HEK293 (cell line): ENCODE results near the gene SPINT2.

ENCODE experiments used
- EGR2 ChIP-seq: fragments of 450-650 bp; formaldehyde crosslinking; IDR thresholded peaks from 2 replicates; pipeline ENCODE4 v1.5.1; 2016; ENCODE audit warnings: low read depth, missing biosample characterization, missing genetic modification characterization
- HOXD13 ChIP-seq: sonication (generic); formaldehyde crosslinking; IDR thresholded peaks from 2 replicates; pipeline ENCODE4 v1.8.0; 2022; ENCODE audit warnings: missing genetic modification reagents, borderline replicate concordance
- IKZF3 ChIP-seq: fragments of 450-650 bp; IDR thresholded peaks from 2 replicates; pipeline ENCODE4 v1.5.0; 2018; ENCODE audit warnings: missing biosample characterization, mild to moderate bottlenecking, missing genetic modification characterization, moderate library complexity
- KLF10 ChIP-seq: fragments of 450-650 bp; IDR thresholded peaks from 2 replicates; pipeline ENCODE4 v1.5.1; 2018; ENCODE audit warnings: missing biosample characterization, mild to moderate bottlenecking, missing genetic modification characterization
- KLF7 ChIP-seq: fragments of 450-650 bp; formaldehyde crosslinking; IDR thresholded peaks from 2 replicates; pipeline ENCODE4 v1.5.1; 2016; ENCODE audit warnings: missing biosample characterization, missing genetic modification characterization, borderline replicate concordance
- KLF8 ChIP-seq: fragments of 450-650 bp; formaldehyde crosslinking; IDR thresholded peaks from 2 replicates; pipeline ENCODE4 v1.5.1; 2016; ENCODE audit warnings: missing biosample characterization, missing genetic modification characterization
- KLF9 ChIP-seq: fragments of 450-650 bp; formaldehyde crosslinking; IDR thresholded peaks from 2 replicates; pipeline ENCODE4 v1.5.1; 2016; ENCODE audit warnings: missing biosample characterization, missing genetic modification characterization, low read depth
- OSR2 ChIP-seq: fragments of 450-650 bp; formaldehyde crosslinking; IDR thresholded peaks from 2 replicates; pipeline ENCODE4 v1.5.1; 2016; ENCODE audit warnings: missing biosample characterization, missing genetic modification characterization
- PRDM1 ChIP-seq: fragments of 450-650 bp; formaldehyde crosslinking; IDR thresholded peaks from 2 replicates; pipeline ENCODE4; 2016; ENCODE audit warnings: missing biosample characterization, missing genetic modification characterization
- SP7 ChIP-seq: fragments of 450-650 bp; formaldehyde crosslinking; IDR thresholded peaks from 2 replicates; pipeline ENCODE4 v1.5.1; 2016; ENCODE audit warnings: missing biosample characterization, missing genetic modification characterization
- YY2 ChIP-seq: fragments of 450-650 bp; formaldehyde crosslinking; IDR thresholded peaks from 2 replicates; pipeline ENCODE4 v1.5.1; 2016; ENCODE audit warnings: missing biosample characterization, missing genetic modification characterization
- ZBTB17 ChIP-seq: fragments of 450-650 bp; formaldehyde crosslinking; IDR thresholded peaks from 2 replicates; pipeline ENCODE4 v1.5.1; 2016; ENCODE audit warnings: missing biosample characterization, missing genetic modification characterization
- ZEB2 ChIP-seq: fragments of 450-650 bp; formaldehyde crosslinking; IDR thresholded peaks from 2 replicates; pipeline ENCODE4 v1.5.1; 2016; ENCODE audit warnings: missing biosample characterization, missing genetic modification characterization
- ZFHX2 ChIP-seq: fragments of 450-650 bp; formaldehyde crosslinking; conservative IDR thresholded peaks from 2 replicates; pipeline ENCODE4 v1.5.1; 2016; ENCODE audit warnings: missing biosample characterization, missing genetic modification characterization
- ZFP69B ChIP-seq: fragments of 450-650 bp; formaldehyde crosslinking; IDR thresholded peaks from 2 replicates; pipeline ENCODE4 v1.5.1; 2016; ENCODE audit warnings: missing biosample characterization, missing genetic modification characterization
- ZNF146 ChIP-seq: fragments of 450-650 bp; formaldehyde crosslinking; IDR thresholded peaks from 2 replicates; pipeline ENCODE4 v1.5.1; 2016; ENCODE audit warnings: missing biosample characterization, missing genetic modification characterization
- ZNF157 ChIP-seq: fragments of 450-650 bp; formaldehyde crosslinking; IDR thresholded peaks from 2 replicates; pipeline ENCODE4 v1.5.1; 2016; ENCODE audit warnings: missing biosample characterization, missing genetic modification characterization
- ZNF366 ChIP-seq: fragments of 450-650 bp; formaldehyde crosslinking; conservative IDR thresholded peaks from 2 replicates; pipeline ENCODE4 v1.5.1; 2016; ENCODE audit warnings: missing biosample characterization, missing genetic modification characterization
- ZNF394 ChIP-seq: fragments of 450-650 bp; formaldehyde crosslinking; IDR thresholded peaks from 2 replicates; pipeline ENCODE4 v1.5.1; 2016; ENCODE audit warnings: missing biosample characterization, missing genetic modification characterization, mild to moderate bottlenecking, moderate library complexity, borderline replicate concordance
- ZNF48 ChIP-seq: fragments of 450-650 bp; formaldehyde crosslinking; IDR thresholded peaks from 2 replicates; pipeline ENCODE4 v1.5.1; 2016; ENCODE audit warnings: missing biosample characterization, missing genetic modification characterization
- ZNF596 ChIP-seq: fragments of 450-650 bp; IDR thresholded peaks from 2 replicates; pipeline ENCODE4 v1.5.0; 2018; ENCODE audit warnings: missing biosample characterization, mild to moderate bottlenecking, missing genetic modification characterization, moderate library complexity
- ZNF629 ChIP-seq: fragments of 450-650 bp; formaldehyde crosslinking; IDR thresholded peaks from 2 replicates; pipeline ENCODE4 v1.5.1; 2017; ENCODE audit warnings: missing biosample characterization, missing genetic modification characterization
- ZNF660 ChIP-seq: fragments of 450-650 bp; IDR thresholded peaks from 2 replicates; pipeline ENCODE4 v1.5.1; 2018; ENCODE audit warnings: missing biosample characterization, mild to moderate bottlenecking, missing genetic modification characterization
- ZNF785 ChIP-seq: fragments of 450-650 bp; formaldehyde crosslinking; IDR thresholded peaks from 2 replicates; pipeline ENCODE4 v1.5.1; 2016; ENCODE audit warnings: missing biosample characterization, missing genetic modification characterization
- ZNF830 ChIP-seq: fragments of 450-650 bp; IDR thresholded peaks from 2 replicates; pipeline ENCODE4 v1.5.0; 2018; ENCODE audit warnings: missing biosample characterization, missing genetic modification characterization, low read depth, mild to moderate bottlenecking, moderate library complexity
- ZNF837 ChIP-seq: fragments of 450-650 bp; formaldehyde crosslinking; IDR thresholded peaks from 2 replicates; pipeline ENCODE4 v1.5.1; 2016; ENCODE audit warnings: missing biosample characterization, missing genetic modification characterization
- TF ChIP-seq, protein P1 (sequence below): fragments of 450-650 bp; formaldehyde crosslinking; IDR thresholded peaks from 2 replicates; pipeline ENCODE4 v1.5.1; 2016; ENCODE audit warnings: missing biosample characterization, missing genetic modification characterization
- TF ChIP-seq, protein P2 (sequence below): fragments of 450-650 bp; formaldehyde crosslinking; IDR thresholded peaks from 2 replicates; pipeline ENCODE4 v1.5.1; 2016; ENCODE audit warnings: missing biosample characterization, missing genetic modification characterization
- TF ChIP-seq, protein P3 (sequence below): fragments of 450-650 bp; formaldehyde crosslinking; IDR thresholded peaks from 2 replicates; pipeline ENCODE4 v1.5.1; 2017; ENCODE audit warnings: missing biosample characterization, missing genetic modification characterization
- TF ChIP-seq, protein P4 (sequence below): fragments of 450-650 bp; formaldehyde crosslinking; IDR thresholded peaks from 2 replicates; pipeline ENCODE4 v1.5.1; 2017; ENCODE audit warnings: missing biosample characterization, missing genetic modification characterization
- TF ChIP-seq, protein P5 (sequence below): fragments of 450-650 bp; formaldehyde crosslinking; IDR thresholded peaks from 2 replicates; pipeline ENCODE4 v1.5.1; 2016; ENCODE audit warnings: missing biosample characterization, missing genetic modification characterization
- TF ChIP-seq, protein P6 (sequence below): sonication (generic); formaldehyde crosslinking; IDR thresholded peaks from 2 replicates; pipeline ENCODE4 v1.8.1; 2022; ENCODE audit warnings: mild to moderate bottlenecking, moderate library complexity, missing genetic modification reagents

Gene SPINT2

DNA sequence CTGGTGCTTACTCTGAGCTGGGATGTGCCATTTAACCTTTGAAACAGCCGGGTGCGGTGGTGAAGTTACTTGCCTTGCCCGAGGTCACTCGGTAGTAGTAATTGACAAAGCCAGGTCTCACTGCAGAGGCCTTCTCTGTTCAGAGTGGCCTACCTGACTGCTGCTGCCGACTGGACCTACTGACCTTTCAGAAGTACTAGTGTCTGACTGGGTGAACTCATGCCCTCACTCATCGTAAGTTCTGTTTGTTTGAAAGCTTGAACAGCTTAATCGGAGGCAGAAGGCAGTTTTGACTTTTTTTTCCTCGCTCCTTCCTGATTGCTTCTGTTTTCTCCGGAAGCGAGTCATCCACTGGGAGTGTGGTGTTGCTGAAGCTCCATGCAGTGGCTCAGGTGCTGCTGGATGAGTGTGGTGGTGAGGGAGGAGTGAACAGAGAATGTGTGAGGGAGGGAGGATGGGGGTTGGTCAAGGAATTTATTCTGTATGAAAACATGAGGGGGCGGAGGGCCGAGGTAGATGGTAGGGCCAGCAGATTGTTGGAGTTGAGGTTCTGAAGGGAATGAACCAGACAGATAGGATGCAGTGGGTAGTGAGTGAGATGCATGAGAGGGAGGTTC lies 2.7 kb downstream of the SPINT2 start (continued):
- TF ChIP-seq, protein P1, sequence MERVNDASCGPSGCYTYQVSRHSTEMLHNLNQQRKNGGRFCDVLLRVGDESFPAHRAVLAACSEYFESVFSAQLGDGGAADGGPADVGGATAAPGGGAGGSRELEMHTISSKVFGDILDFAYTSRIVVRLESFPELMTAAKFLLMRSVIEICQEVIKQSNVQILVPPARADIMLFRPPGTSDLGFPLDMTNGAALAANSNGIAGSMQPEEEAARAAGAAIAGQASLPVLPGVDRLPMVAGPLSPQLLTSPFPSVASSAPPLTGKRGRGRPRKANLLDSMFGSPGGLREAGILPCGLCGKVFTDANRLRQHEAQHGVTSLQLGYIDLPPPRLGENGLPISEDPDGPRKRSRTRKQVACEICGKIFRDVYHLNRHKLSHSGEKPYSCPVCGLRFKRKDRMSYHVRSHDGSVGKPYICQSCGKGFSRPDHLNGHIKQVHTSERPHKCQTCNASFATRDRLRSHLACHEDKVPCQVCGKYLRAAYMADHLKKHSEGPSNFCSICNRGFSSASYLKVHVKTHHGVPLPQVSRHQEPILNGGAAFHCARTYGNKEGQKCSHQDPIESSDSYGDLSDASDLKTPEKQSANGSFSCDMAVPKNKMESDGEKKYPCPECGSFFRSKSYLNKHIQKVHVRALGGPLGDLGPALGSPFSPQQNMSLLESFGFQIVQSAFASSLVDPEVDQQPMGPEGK (tag by site-specific recombination) = peak; percentile 18; the same call in 1 of the 2 replicates
- TF ChIP-seq, protein P2, sequence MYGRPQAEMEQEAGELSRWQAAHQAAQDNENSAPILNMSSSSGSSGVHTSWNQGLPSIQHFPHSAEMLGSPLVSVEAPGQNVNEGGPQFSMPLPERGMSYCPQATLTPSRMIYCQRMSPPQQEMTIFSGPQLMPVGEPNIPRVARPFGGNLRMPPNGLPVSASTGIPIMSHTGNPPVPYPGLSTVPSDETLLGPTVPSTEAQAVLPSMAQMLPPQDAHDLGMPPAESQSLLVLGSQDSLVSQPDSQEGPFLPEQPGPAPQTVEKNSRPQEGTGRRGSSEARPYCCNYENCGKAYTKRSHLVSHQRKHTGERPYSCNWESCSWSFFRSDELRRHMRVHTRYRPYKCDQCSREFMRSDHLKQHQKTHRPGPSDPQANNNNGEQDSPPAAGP (tag by site-specific recombination) = peak; percentile 71
- TF ChIP-seq SP7 (tag by site-specific recombination) = peak; percentile 81
- TF ChIP-seq ZNF157 (tag by site-specific recombination) = peak; percentile 35; the same call in 1 of the 2 replicates
- peak; percentile 93 for TF ChIP-seq ZBTB17 (tag by site-specific recombination)
- peak; percentile 23; the same call in 1 of the 2 replicates for TF ChIP-seq ZFP69B
- peak; percentile 95 for TF ChIP-seq PRDM1 (tag by site-specific recombination)
- peak; percentile 58; the same call in 1 of the 2 replicates for TF ChIP-seq KLF8 (tag by site-specific recombination)
- no peak; the same call in 1 of the 2 replicates for TF ChIP-seq KLF9 (tag by site-specific recombination)
- peak; percentile 83 for TF ChIP-seq ZNF366 (tag by site-specific recombination)
- TF ChIP-seq ZNF785 (tag by site-specific recombination) = no peak
- no peak for TF ChIP-seq ZNF394 (tag by site-specific recombination)
- TF ChIP-seq, protein P3, sequence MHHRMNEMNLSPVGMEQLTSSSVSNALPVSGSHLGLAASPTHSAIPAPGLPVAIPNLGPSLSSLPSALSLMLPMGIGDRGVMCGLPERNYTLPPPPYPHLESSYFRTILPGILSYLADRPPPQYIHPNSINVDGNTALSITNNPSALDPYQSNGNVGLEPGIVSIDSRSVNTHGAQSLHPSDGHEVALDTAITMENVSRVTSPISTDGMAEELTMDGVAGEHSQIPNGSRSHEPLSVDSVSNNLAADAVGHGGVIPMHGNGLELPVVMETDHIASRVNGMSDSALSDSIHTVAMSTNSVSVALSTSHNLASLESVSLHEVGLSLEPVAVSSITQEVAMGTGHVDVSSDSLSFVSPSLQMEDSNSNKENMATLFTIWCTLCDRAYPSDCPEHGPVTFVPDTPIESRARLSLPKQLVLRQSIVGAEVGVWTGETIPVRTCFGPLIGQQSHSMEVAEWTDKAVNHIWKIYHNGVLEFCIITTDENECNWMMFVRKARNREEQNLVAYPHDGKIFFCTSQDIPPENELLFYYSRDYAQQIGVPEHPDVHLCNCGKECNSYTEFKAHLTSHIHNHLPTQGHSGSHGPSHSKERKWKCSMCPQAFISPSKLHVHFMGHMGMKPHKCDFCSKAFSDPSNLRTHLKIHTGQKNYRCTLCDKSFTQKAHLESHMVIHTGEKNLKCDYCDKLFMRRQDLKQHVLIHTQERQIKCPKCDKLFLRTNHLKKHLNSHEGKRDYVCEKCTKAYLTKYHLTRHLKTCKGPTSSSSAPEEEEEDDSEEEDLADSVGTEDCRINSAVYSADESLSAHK (tag by site-specific recombination) = no peak
- no peak for TF ChIP-seq ZNF146 (tag by site-specific recombination)
- TF ChIP-seq HOXD13 (CRISPR knock-in tag) = no peak
- TF ChIP-seq EGR2 (tag by site-specific recombination) = peak; percentile 99
- no peak for TF ChIP-seq ZNF830 (tag by site-specific recombination)
- TF ChIP-seq ZNF48 (tag by site-specific recombination) = no peak
- TF ChIP-seq, protein P4, sequence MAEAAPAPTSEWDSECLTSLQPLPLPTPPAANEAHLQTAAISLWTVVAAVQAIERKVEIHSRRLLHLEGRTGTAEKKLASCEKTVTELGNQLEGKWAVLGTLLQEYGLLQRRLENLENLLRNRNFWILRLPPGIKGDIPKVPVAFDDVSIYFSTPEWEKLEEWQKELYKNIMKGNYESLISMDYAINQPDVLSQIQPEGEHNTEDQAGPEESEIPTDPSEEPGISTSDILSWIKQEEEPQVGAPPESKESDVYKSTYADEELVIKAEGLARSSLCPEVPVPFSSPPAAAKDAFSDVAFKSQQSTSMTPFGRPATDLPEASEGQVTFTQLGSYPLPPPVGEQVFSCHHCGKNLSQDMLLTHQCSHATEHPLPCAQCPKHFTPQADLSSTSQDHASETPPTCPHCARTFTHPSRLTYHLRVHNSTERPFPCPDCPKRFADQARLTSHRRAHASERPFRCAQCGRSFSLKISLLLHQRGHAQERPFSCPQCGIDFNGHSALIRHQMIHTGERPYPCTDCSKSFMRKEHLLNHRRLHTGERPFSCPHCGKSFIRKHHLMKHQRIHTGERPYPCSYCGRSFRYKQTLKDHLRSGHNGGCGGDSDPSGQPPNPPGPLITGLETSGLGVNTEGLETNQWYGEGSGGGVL (tag by site-specific recombination) = peak; percentile 63
- TF ChIP-seq, protein P5, sequence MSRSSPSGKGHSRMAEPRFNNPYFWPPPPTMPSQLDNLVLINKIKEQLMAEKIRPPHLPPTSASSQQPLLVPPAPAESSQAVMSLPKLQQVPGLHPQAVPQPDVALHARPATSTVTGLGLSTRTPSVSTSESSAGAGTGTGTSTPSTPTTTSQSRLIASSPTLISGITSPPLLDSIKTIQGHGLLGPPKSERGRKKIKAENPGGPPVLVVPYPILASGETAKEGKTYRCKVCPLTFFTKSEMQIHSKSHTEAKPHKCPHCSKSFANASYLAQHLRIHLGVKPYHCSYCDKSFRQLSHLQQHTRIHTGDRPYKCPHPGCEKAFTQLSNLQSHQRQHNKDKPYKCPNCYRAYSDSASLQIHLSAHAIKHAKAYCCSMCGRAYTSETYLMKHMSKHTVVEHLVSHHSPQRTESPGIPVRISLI (tag by site-specific recombination) = peak; percentile 99
- no peak for TF ChIP-seq YY2
- no peak for TF ChIP-seq KLF10
- TF ChIP-seq ZFHX2 (tag by site-specific recombination) = peak; percentile 97
- 0 out of 2 replicates have a peak, but pooled peaks have one; percentile 44 for TF ChIP-seq ZEB2 (tag by site-specific recombination)
- TF ChIP-seq ZNF596 (tag by site-specific recombination) = no peak
- TF ChIP-seq ZNF660 (tag by site-specific recombination) = peak; percentile 78; the same call in 1 of the 2 replicates
- no peak for TF ChIP-seq ZNF837 (tag by site-specific recombination)
- TF ChIP-seq OSR2 (tag by site-specific recombination) = peak; percentile 99
- no peak for TF ChIP-seq KLF7 (tag by site-specific recombination)
- peak; percentile 42; the same call in 1 of the 2 replicates for TF ChIP-seq ZNF629 (tag by site-specific recombination)
- TF ChIP-seq, protein P6, sequence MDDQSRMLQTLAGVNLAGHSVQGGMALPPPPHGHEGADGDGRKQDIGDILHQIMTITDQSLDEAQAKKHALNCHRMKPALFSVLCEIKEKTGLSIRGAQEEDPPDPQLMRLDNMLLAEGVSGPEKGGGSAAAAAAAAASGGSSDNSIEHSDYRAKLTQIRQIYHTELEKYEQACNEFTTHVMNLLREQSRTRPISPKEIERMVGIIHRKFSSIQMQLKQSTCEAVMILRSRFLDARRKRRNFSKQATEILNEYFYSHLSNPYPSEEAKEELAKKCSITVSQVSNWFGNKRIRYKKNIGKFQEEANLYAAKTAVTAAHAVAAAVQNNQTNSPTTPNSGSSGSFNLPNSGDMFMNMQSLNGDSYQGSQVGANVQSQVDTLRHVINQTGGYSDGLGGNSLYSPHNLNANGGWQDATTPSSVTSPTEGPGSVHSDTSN (CRISPR knock-in tag) = no peak
- 0 out of 2 replicates have a peak, but pooled peaks have one; percentile 58 for TF ChIP-seq IKZF3 (tag by site-specific recombination)
